DMS153 (cell line): ENCODE results near the gene TBPL1.
A peak's percentile ranks its signal among the peaks of the same experiment; 100 is the strongest.

Source experiments
- DNase-seq: peaks from one replicate; lab custom pipeline; 2025; lab: John Stamatoyannopoulos, UW

Gene TBPL1

DNA sequence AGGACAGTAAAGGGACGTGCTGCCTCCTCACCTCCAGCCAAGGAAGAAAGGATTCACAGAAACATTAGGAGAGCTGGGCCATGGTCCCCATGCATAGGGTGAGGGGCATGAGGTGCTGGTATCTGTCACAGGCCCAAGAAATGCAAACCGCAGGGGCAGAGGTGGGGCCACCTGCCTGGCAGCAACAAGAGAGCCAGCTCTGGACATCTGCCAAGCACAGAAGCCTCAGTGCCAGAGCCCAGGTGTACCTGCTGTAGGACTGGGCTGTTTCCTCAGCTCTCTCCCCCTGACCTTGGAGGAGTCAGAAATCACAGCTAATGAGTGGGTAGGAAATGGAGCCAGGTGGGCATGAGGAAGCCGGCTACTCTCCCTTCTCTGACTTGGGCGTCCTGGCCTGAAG is 54.1 kb downstream of the TBPL1 start:
- DNase-seq: peak; percentile 83

DNA sequence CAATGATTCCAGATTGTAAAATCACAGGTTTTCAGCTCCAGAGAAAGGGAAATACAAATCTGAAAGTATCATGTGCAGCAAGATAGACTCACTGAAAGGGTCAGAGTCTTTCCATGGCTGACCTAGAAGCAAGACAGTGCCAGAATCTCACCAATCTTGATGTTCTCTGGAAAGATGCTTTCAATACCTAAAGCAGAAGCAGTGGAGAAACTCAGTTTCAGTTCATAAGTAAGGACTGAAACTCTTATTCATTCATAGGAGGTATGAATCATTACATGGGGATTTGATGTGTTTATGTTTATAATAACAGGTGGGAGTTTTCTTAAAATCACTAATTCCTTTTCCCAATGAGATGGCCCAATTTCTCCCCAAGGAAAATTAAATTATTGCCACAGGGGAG is 56.9 kb downstream of the TBPL1 start:
- no peak for DNase-seq

DNA sequence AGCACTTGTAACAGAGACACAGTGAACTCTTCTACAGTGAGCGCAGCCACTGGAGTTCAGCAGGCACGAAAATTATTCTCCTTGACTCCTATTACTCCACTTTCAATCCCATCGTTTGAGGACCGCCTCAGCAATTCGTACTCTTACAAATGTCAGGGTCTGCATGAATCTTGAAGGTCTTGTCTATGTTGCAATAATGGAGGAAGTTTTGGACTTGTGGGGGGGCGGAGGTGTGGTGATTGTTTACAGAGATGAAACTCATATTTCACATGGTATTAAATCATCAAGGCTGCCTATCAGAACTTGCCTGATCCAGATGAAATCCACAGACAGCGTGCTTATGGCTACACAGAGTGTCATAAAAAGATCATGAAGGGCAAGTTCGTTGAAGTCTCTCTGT is 57.4 kb downstream of the TBPL1 start:
- no peak for DNase-seq

DNA sequence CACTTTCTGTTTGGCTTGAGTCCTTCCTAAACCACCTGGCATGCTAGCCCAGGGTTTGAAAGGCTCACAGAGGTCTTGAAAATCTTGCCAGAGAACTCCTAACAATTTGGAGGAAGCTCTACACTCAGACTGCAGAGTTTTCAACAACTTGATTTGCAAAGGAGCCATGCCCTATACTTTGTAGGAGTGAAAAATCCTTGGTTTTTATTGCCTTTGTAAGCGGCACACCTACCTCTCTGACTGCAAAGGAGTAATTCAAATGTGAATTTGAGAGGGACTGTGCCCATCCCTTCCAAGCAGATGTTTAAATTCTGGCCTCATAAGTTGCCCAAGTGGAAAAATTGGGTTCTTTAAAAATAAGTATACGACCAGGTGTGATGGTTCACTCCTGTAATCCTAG is 58.0 kb downstream of the TBPL1 start:
- no peak for DNase-seq

DNA sequence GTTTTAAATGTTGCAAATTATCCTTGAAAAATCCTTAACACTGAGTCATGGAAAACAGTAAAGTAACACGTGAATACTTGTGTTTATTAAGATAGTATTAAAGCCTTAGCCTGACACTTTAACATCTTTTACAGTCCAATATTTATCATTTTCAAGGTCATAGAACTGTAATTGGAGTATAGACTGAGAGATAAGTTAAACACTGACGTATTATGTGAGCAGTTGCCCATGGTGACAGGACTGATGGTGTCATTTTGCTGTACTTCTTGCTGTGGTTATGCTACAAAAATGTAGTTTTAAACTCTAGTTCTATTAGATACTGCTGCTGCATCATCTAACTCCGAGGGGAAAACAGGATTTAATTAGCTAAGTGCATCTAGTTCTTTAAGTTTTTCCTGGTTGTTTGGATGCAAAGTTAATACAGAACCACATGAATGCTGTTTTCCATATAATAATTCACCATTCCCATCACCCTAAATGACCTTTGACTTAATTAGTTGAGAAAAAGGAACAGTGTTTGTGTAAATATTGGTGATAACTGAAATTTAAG is 61.6 kb downstream of the TBPL1 start:
- no peak for DNase-seq

DNA sequence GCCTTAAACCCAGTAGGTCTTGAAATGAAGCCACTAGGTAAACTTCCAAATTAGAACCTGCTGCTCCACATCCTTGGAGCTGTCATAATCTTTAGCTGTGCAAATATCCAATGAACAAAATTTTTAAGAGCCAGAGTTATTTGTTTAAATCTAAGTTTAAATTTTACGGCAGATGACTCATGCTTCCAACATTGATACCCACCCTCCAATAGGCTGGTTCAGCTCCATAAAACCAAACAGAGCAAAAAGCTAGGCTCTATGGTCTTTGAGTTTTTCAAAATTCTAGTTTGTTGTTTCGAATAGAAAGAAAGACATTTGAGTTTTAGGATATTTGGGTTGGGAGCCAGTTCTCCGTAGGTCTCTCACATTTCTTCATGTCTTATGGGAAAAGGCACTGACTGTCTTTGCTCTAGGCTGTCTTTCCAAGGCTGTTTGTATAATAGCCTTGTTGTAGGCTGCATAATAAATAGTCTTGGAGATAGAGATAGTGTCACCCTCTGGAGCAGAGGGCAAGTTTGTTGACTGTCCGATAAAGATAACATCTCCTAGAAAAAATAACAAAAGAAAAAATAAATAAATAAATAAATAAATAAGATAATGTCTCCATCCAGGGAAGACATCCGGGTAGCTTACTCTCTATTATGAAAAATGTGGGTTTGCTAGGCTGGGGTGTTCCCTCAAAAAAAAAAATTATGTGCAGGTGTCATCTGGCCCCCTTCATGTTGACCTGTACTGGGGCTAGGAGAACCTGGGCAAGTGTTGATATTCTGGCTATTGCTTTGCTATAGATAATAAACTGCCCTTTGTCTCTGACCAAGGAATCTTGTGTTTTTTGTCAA is 62.9 kb downstream of the TBPL1 start:
- no peak for DNase-seq

DNA sequence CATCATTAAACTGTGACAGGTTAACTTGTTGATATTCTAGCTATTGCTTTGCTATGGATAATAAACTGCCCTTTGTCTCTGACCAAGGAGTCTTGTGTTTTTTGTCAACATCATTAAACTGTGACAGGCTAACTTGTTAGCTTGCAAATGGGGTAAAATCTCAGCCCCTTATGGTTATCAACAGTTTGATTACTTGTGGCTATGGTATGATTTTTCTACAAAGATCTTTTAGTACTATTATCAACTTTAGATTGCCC is 63.5 kb downstream of the TBPL1 start:
- DNase-seq: no peak

DNA sequence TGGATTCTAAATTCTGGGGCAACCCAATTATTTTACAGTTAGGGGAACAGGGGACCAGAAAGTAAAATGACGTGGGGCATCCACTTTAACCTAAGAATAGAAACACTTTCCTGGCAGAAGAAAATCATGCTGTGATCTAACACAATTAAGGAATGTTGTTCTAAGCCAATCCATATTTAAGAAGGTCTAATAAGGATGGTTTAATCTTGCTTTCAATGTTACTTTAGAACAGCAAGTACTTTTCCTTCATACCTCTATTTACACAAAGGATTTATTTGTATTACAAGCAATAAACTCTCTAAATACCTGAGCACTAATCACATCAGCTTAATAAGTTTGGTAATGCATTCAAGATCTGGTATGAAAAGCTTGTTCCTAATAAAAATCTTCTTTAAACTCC is 67.0 kb downstream of the TBPL1 start:
- DNase-seq: no peak

DNA sequence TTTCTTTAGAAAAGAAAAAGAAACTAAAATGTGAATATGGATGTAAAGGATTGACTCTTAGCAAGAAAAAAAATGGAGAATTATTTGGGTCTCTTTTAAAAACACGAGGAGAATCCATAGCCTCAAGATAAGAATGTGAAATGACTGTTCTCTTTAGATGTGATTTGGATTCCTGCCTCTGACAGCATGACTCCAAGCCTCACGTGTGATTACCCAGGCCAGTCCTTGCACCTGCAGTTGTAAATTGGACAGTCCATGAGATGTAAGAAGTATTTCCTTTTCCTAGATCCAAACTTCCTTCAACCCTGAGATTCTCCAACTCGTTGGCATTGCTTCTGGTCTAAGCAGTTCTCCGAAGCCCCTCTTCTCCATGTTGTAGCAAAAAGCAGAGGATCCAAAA is 67.5 kb downstream of the TBPL1 start:
- no peak for DNase-seq

DNA sequence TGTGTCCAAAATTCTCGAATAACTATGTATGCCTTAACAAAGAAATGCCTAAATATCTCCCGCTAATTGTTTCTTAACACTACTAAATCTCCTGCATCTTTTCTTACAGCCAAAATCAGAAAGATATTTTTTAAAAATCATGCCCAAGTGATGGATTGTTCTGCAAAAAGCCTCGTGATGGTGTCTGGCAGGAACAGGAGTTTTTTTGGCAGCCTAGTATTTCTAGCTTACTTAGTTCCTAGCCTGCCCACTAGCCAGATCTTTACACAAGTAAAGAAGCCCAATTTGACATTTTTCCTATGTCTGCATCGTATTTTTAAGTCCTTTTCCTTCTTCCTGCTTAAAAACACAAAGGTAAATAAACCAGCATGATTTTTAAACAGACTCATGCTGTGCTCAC is 67.9 kb downstream of the TBPL1 start:
- DNase-seq: no peak

DNA sequence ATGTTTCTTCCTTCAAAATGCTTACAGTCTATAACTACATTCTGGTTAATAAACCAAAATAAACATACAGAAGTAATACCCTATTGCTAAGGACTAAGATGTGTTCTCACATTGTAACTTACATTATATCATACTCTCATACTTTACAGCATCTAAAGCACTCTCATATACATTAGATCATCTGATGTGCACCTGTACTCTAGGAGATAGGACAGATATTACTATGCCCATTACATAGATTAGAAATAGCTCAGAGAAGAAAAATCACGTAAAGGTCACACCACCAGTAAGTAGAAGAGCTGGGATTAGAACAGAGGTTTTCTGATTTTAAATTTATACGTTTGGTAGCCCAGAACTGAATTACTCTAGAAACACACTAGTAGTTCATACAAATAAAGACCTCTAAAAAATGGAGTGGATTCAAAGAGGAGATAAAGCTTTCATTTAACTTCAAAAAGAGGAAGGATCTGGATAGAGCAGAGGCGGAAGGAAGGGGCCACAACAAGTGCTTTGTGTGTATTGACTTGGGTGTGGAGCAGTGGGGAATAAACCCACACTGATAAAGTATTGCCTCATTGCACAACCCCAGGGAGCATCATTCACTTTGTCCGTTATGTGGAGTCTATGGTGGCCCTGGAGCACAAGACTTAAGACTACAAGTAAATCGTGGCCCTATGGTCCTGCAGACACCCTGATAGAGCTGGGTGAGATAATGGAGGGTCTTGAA is 68.5 kb downstream of the TBPL1 start:
- DNase-seq: no peak

DNA sequence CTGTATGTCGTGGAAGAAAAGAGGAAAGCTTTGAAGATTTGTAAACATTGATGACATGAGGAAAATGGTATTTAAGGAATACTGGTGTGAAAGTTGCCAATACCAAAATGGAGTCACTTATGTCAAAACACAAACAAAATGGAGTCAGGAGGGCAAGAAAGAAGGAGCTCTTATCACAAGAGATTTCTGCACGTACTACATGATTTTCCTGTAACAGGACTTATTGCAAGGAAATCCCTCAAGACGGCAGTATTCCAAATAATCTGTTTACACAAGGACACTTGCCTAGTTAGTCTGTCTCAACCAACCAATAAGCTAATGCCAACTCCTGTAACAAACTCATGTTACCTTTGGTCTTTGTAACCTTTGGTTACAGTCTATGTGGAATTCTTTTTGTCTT is 69.6 kb downstream of the TBPL1 start:
- DNase-seq: no peak

DNA sequence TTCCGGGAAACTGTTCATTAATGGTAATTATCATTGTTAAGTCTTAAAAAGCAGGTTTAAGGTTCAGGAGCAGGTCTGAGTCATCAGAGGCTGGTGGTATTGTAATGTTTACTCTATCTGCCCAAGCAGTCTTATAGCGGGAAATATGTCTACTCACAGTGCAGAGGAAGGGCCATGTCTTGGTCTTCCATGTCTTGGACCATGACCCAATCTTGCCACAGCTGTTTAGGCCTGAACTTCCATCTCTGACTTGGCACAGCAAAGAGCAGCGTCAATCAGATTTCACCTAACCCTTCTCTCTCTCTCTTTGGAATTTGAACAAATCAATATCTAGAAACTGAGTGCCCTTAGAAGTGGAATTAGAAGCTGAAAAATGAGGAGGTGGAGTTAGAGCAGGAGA is 73.6 kb downstream of the TBPL1 start:
- no peak for DNase-seq

DNA sequence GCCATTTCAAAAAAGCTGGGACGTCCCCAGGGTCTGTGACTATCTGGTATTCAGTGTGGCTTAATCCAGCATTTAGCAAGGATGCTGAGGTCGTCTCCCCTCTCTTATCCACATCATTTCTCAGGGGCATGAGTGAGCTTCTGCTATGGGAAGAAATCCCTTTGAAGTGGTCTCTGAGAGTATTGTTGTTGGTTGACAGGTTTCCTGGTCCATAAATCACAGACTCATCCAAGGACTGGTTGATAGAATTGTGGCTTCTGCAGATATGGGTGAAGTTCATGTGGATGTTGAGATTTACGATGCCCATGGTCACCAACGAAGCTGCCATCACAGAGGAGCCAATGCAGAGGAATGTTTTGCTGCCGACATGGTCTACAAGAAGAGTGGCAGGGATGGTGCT is 75.4 kb downstream of the TBPL1 start:
- DNase-seq: no peak

DNA sequence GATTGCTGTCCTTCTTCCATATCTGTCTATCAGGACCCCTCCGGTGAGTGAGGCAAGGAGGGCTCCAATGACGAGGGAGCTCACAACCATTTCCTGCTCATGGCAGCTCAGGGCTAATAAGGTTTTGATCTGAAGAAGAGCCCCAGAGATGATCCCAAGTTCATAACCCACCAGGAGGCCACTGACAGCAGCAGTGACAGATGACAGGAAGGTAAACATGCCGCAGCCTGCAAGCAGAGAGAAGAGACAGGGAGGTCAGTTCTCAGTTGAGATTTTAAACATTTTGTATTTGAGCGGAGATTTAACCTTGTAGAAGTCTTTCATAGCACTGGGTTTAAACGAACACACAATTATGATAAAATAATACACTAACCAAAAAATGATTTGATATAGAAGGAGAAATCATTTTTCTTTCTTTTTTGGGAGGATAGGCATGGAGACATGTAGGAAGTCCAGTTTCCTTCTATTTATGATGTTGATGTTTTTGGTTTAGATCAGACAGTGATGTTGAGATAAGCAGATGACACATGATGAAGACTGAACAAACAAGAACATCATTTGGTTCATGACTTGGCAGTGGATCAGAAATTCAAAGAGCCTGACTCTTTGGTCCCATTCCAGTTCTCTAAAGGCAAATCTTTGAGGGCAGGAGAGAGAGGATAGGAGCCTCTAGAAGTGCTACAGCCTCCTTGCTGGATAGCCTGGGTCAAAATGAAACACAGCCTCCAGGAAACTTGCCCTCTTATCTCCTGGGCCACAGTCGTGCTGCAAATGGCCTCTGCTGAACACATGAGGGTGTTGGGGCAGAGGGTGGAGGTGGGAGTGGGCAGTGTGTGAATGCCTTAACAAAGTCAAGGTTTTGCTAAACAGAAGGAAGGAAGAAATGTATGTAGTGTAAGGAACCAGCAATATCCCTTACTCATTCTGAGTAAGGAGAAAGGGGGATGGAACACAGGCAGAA is 76.8 kb downstream of the TBPL1 start:
- no peak for DNase-seq

DNA sequence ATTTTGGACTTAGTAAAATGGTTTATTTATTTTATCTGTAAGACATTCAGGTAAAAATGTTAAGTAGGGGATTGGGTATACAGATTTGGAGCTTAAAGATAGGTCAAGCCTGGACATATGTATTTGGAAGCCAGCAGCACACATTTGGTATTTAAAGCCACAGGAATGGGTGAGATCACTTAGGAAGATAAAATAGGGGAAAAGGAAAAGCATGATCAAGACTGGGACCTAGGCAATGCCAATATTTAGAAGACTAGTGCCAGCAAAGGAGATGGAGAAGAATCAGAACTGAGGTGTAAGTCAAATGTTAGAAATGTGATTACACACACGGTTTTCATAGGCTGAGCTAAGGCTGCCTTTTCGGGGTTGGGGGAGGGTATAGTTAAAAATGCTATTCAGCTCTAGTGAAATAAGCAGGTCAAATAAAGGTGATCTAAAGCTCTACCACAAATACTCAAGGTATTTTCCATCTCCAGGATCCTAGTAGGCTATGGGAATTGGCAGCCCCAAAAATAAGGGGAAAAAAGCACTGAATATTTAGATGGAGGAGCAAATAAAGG is 78.8 kb downstream of the TBPL1 start:
- DNase-seq: no peak

DNA sequence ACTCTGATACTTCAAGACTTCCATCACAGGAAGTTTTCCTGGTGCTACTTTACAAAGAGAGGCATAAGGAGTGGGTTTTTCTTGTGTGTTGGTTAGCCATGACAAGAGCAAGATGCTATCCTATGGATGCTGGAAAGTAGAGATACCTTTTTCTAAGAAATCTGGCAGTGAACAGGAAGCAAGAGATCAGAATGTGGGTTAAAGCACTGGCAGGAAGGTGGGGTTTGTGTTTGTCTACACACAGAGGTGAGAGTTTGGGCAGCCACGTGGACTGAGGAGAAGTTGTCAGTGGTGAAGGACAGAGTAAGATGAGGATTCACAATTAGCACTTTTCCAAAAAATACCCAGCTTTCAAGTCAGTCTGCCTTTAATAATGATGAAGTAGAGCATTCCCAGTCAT is 81.5 kb downstream of the TBPL1 start:
- no peak for DNase-seq

DNA sequence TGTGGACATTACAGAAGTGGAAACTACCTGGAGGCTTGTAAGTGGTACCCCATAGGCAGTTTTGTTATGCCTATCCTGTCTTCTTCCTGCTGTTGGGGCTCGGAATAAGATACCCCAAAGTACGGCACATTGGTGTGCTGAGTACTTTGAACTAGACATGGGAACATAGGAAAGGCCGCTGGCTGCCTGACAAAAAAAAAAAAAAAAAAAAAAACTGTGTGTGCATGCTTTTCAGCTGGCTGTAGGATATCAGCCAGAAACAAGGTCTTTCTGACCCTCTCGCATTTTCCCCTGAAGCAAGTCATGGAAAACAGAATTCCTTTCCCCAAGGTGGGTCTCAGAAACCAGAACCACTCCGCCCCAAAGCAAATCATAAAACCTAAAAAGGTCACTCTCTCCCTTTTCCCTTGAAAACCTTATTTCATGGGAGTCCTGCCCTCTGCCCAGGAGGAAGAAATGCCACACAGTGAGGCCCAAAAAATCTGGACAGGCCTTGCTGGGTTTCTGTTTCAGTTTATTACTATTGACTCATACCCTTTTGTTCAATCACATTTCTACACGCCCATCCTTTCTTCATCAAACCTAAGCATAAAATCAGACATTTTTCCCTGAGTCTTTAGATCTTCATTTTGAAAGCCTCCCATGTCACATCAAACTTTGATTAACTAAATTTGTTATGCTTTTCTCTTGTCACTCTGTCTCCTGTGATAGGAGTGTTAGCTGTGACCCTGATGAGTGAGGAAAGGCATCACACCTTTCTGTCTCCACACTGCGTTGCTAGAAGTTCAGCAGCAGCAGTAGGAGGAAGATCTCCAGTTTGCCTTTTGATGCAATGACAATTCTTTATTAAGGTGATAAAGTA is 82.2 kb downstream of the TBPL1 start:
- no peak for DNase-seq

DNA sequence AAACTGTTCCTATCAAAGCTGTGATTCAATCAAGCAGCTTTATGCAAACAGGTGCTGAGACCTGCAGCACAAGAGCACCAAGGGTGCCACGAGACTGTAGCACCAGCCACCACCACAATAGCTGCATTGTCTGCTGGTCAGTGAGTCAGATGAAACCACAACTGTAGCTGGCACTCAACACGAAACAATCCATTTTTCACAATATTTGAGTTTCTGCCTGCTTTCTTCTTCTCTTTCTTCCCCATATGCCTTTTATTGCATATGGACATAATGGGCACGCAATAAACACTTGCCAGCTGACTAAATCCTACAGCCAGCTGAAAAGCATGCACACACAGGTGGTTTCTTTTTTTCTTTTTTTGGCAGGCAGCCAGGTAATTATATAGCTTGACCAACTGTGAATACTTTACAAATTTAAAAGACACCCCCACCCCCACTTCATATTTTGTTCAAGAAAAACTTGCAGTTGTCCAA is 82.8 kb downstream of the TBPL1 start:
- DNase-seq: peak; percentile 95

DNA sequence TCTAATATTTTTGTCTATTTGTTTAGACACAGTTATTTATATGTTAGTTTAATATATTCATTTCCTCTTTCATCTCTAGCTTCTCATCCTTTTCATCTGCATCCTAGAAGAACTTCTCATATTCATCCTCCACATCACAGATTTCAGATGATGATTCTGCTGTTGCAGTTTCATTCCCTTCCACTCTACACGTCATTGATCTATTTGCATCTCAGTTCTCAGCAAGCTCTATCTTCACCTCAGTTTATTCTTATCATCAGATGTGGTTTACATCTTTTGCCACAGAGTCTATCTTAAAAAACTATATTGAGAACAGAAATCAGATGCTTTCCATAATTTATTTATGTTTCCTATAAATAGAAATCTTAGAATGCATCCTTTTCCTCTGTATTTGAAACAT is 86.1 kb downstream of the TBPL1 start:
- no peak for DNase-seq
